Stimulated activated CD8-positive, alpha-beta memory T cell treated with anti-CD3 and anti-CD28 coated beads, Interleukin-15, amount 100 ng/mL, for 48 hours (primary cell): ENCODE results near the gene OR2A42.
"Not testable (repeated sequence)": the region's sequence is repeated elsewhere in the genome, so short reads cannot be mapped to it uniquely, and the experiment has no call there.

Source experiments
- DNase-seq, 2 donors: peaks; one replicate each; pipeline ENCODE4 v3.0.0-alpha.2; 2020; ENCODE audit warnings: low read depth in 2 of 2

OR2A42 gene

GRCh38 chr7:144239365-144239764 lies at the start of gene OR2A42:
Gene OR2A42, minus strand, starts transcription at chr7:144239605. Its CDS starts 6,762 bp downstream, at chr7:144232843.
- not testable (repeated sequence) for DNase-seq

- DNase-seq, result not testable (repeated sequence)
Measured at GRCh38 chr7:144287171-144287784, 47.9 kb upstream of the OR2A42 start.

GRCh38 chr7:144283716-144284115 lies 44.3 kb upstream of the OR2A42 start:
- DNase-seq, result not testable (repeated sequence)

- not testable (repeated sequence) for DNase-seq
Measured at GRCh38 chr7:144282490-144282889, 43.1 kb upstream of the OR2A42 start.

GRCh38 chr7:144281981-144282380 lies 42.6 kb upstream of the OR2A42 start:
- not testable (repeated sequence) for DNase-seq

GRCh38 chr7:144280010-144280409 lies 40.6 kb upstream of the OR2A42 start:
- DNase-seq, result not testable (repeated sequence)

- DNase-seq, result not testable (repeated sequence)
Measured at GRCh38 chr7:144275281-144275680, 35.9 kb upstream of the OR2A42 start.

GRCh38 chr7:144269188-144269587 lies 29.8 kb upstream of the OR2A42 start, which contains the start of gene CTAGE8:
Gene CTAGE8, minus strand, starts transcription at chr7:144269288. Its CDS starts 38 bp downstream, at chr7:144269250.
- DNase-seq, result not testable (repeated sequence)

GRCh38 chr7:144264692-144265091 lies 25.3 kb upstream of the OR2A42 start, which contains the start of gene OR2A7:
Gene OR2A7, minus strand, starts transcription at chr7:144264792. Its CDS starts 5,164 bp downstream, at chr7:144259628.
- not testable (repeated sequence) for DNase-seq

- not testable (repeated sequence) for DNase-seq
Measured at GRCh38 chr7:144262128-144262527, 22.7 kb upstream of the OR2A42 start.

- not testable (repeated sequence) for DNase-seq
Measured at GRCh38 chr7:144259067-144259466, 19.7 kb upstream of the OR2A42 start.

- no peak for DNase-seq
Measured at GRCh38 chr7:144256112-144256511, 16.7 kb upstream of the OR2A42 start.

- DNase-seq, result no peak
Measured at GRCh38 chr7:144255471-144255897, 16.1 kb upstream of the OR2A42 start.

GRCh38 chr7:144252307-144252706 lies 12.9 kb upstream of the OR2A42 start:
- DNase-seq, result not testable (repeated sequence)

GRCh38 chr7:144247674-144248330 lies 8.4 kb upstream of the OR2A42 start:
- DNase-seq, result not testable (repeated sequence)

- not testable (repeated sequence) for DNase-seq
Measured at GRCh38 chr7:144246967-144247366, 7.6 kb upstream of the OR2A42 start.

- not testable (repeated sequence) for DNase-seq
Measured at GRCh38 chr7:144245372-144245771, 6.0 kb upstream of the OR2A42 start.

GRCh38 chr7:144238530-144239082 lies 799 bp downstream of the OR2A42 start:
- DNase-seq, result not testable (repeated sequence)

GRCh38 chr7:144233039-144233438 lies 6.4 kb downstream of the OR2A42 start:
- not testable (repeated sequence) for DNase-seq

- DNase-seq, result not testable (repeated sequence)
Measured at GRCh38 chr7:144231027-144231426, 8.4 kb downstream of the OR2A42 start.

GRCh38 chr7:144228810-144229209 lies 10.6 kb downstream of the OR2A42 start:
- DNase-seq, result not testable (repeated sequence)

GRCh38 chr7:144226866-144227265 lies 12.5 kb downstream of the OR2A42 start:
- not testable (repeated sequence) for DNase-seq
